ENCODE measurements around the gene IFNL2.

GRCh38 chr19:39261704-39262103 is 6.5 kb upstream of the IFNL2 start:
- TF ChIP-seq, protein P1, sequence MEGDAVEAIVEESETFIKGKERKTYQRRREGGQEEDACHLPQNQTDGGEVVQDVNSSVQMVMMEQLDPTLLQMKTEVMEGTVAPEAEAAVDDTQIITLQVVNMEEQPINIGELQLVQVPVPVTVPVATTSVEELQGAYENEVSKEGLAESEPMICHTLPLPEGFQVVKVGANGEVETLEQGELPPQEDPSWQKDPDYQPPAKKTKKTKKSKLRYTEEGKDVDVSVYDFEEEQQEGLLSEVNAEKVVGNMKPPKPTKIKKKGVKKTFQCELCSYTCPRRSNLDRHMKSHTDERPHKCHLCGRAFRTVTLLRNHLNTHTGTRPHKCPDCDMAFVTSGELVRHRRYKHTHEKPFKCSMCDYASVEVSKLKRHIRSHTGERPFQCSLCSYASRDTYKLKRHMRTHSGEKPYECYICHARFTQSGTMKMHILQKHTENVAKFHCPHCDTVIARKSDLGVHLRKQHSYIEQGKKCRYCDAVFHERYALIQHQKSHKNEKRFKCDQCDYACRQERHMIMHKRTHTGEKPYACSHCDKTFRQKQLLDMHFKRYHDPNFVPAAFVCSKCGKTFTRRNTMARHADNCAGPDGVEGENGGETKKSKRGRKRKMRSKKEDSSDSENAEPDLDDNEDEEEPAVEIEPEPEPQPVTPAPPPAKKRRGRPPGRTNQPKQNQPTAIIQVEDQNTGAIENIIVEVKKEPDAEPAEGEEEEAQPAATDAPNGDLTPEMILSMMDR (IDR thresholded peaks at IDR 0.05): no peak
- TF ChIP-seq POLR2A (IDR thresholded peaks at IDR 0.05): no peak
- TF ChIP-seq EP300 (IDR thresholded peaks at IDR 0.05): no peak

Measured in tibial nerve (tissue), 4 donors.